ENCODE measurements around the gene F2.

DNA sequence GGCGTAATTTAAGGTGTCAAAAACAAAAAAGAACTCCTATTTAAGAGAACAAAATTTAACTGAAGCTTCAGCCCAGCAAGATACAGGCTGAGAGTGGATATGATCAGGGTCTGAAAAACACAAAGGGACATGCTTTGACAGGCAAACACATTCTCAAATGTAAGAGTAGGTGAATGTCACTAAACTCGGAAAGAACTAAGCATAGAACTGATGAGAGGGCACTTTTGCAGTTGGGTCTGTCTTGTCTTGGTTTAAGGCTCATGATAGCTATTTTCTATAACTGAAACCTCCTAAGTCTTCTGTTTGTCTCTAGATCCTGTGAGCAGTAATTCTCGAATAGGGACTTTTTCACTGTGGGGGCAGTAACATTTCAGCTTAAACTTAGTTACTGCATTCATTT is 27.0 kb downstream of the F2 start:
- TF ChIP-seq, protein P1, sequence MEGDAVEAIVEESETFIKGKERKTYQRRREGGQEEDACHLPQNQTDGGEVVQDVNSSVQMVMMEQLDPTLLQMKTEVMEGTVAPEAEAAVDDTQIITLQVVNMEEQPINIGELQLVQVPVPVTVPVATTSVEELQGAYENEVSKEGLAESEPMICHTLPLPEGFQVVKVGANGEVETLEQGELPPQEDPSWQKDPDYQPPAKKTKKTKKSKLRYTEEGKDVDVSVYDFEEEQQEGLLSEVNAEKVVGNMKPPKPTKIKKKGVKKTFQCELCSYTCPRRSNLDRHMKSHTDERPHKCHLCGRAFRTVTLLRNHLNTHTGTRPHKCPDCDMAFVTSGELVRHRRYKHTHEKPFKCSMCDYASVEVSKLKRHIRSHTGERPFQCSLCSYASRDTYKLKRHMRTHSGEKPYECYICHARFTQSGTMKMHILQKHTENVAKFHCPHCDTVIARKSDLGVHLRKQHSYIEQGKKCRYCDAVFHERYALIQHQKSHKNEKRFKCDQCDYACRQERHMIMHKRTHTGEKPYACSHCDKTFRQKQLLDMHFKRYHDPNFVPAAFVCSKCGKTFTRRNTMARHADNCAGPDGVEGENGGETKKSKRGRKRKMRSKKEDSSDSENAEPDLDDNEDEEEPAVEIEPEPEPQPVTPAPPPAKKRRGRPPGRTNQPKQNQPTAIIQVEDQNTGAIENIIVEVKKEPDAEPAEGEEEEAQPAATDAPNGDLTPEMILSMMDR (IDR thresholded peaks at IDR 0.05; ENCODE audit: insufficient read depth, low read length), result no peak
- TF ChIP-seq POLR2AphosphoS5 (IDR thresholded peaks at IDR 0.05; ENCODE audit: low read depth) (no peak), SPI1 (IDR thresholded peaks at IDR 0.05; ENCODE audit: borderline replicate concordance, low read depth) (no peak), GABPA (IDR thresholded peaks at IDR 0.05; ENCODE audit: low read depth) (no peak)
- TF ChIP-seq, protein P2, sequence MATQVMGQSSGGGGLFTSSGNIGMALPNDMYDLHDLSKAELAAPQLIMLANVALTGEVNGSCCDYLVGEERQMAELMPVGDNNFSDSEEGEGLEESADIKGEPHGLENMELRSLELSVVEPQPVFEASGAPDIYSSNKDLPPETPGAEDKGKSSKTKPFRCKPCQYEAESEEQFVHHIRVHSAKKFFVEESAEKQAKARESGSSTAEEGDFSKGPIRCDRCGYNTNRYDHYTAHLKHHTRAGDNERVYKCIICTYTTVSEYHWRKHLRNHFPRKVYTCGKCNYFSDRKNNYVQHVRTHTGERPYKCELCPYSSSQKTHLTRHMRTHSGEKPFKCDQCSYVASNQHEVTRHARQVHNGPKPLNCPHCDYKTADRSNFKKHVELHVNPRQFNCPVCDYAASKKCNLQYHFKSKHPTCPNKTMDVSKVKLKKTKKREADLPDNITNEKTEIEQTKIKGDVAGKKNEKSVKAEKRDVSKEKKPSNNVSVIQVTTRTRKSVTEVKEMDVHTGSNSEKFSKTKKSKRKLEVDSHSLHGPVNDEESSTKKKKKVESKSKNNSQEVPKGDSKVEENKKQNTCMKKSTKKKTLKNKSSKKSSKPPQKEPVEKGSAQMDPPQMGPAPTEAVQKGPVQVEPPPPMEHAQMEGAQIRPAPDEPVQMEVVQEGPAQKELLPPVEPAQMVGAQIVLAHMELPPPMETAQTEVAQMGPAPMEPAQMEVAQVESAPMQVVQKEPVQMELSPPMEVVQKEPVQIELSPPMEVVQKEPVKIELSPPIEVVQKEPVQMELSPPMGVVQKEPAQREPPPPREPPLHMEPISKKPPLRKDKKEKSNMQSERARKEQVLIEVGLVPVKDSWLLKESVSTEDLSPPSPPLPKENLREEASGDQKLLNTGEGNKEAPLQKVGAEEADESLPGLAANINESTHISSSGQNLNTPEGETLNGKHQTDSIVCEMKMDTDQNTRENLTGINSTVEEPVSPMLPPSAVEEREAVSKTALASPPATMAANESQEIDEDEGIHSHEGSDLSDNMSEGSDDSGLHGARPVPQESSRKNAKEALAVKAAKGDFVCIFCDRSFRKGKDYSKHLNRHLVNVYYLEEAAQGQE (IDR thresholded peaks at IDR 0.05; ENCODE audit: insufficient replicate concordance, low read depth), result no peak
